GM19193 (cell line): ENCODE data around the gene SYCE3.

Experiments
- POLR2A ChIP-seq: IDR thresholded peaks from 4 replicates; pipeline ENCODE4 v1.6.1; 2011; ENCODE audit not compliant: insufficient read depth, insufficient read length; ENCODE audit errors: extremely low read depth

Gene SYCE3

DNA sequence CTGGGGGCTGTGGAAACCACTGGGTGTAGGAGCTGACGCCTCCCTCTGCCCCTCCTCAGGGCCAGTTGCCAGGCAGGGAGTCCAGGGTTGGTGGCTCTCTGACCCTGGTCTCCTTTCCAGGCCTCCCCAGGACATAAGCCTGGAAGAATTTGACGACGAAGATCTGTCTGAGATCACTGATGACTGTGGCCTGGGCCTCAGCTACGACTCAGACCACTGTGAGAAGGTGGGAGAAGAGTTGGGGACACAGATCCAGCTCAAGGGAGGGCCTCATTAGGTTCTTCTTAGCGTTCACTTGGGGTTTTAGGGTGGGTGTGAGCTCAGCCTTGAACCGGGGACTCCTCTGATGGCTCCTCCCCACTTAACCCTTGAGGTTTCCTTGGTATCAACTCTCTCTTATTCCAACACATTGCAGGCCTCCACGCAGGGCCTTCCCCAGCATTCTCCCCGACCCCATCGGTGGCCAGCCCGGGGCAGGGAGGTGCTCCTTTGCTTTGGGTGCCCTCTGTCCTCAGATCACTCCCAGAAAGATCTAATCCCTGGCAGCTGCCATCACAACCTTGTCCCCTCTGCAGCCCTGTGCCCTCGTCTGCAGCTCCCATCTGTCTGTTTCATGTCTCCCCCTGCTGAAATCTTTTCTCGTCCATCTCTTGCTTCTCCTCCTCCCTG lies 39.1 kb upstream of the SYCE3 start:
- no peak for TF ChIP-seq POLR2A

GRCh38 chr22:50600967-50601668 lies 38.4 kb upstream of the SYCE3 start:
- no peak for TF ChIP-seq POLR2A

GRCh38 chr22:50600538-50600937 lies 37.8 kb upstream of the SYCE3 start, which contains the start of gene MAPK8IP2:
Gene MAPK8IP2, plus strand, starts transcription at chr22:50600793. Its CDS starts 26 bp downstream, at chr22:50600819.
- no peak for TF ChIP-seq POLR2A

DNA sequence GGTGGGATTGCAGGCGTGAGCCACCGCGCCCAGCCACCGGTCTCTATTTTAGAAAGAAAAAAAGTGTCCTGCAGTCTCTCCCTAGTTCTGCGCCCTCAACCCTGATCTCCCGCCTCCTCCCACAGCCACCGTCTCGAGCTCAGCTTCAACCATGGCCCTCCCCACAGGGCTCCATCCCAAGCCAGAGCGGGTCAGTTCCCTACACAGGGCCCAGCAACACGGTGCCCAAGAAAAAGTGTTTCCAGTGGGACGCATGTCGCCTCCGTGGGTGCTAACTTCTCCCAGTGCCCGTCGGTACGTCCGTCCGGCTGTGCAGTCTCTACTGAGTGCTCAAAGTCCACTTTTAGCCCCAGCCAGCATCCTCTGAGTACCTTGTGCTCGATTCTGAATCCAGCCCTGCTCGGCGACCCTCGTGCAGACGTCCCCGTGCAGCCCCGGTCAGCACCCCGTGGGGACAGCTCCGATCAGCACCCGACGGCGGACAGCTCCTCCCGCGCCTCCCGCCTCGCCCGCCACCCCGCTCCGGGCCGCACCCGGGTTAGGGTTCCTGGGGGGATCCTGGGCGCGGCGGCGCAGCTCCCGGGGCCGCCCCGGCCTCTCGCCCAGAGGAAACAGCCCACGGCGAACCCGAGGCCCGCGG lies 37.2 kb upstream of the SYCE3 start:
- TF ChIP-seq POLR2A = no peak

GRCh38 chr22:50597097-50597496 lies 34.4 kb upstream of the SYCE3 start:
- TF ChIP-seq POLR2A = no peak

DNA sequence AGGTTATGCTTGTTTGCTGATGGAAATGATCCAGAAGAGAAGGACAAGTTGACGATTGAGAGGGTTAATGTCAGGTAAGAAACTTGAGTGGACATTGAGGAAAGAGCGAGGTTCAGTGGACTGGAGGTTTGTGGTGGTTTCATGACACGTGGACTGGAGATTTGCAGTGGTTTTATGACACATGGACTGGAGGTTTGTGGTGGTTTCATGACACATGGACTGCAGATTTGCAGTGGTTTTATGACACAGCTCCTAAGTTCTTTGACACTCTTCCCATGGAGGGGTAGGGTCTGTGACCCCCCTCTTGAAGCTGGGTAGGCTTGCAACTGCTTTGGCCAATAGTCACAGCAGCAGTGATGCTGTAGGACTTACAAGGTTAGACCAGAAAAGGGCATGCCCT lies 32.5 kb upstream of the SYCE3 start:
- no peak for TF ChIP-seq POLR2A

DNA sequence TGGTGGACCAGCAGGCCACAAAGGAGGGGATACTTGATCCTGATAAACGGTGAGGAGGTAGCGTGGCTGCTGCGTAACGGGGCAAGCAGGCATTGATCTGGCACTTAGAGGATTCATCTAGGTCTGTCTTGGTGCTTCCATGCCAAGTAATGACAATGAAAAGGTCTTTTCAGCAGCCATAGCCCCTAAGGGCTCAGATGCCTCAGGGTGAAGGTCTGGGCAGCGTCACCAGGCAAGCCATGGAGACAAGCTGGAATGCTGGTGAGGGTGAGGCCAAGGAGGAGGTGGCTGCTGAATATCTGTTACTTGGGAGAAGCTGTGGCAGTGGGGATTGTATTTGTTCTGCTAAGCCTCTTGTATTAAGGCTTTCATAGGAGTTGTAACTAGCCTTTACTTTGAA lies 24.7 kb upstream of the SYCE3 start:
- no peak for TF ChIP-seq POLR2A

DNA sequence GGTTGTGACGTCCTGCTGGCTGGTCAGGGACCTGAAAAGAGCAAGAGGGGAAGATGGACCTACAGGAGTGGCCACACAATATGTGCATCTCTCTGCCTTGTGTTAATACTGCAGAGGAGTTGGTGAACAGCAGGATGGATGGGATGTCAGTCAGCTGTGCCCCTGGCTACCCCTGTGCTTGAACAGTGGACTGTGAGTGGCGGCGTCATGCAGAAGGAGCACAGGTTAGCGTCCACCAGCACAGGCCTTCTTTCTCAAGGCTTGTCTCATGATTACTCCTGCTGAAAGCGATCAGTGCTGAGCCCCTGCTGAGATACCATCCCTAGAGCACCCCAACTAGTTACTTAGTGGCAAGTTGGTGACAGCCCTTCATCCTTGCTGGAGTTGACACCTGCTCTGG lies 23.7 kb upstream of the SYCE3 start:
- TF ChIP-seq POLR2A = no peak

DNA sequence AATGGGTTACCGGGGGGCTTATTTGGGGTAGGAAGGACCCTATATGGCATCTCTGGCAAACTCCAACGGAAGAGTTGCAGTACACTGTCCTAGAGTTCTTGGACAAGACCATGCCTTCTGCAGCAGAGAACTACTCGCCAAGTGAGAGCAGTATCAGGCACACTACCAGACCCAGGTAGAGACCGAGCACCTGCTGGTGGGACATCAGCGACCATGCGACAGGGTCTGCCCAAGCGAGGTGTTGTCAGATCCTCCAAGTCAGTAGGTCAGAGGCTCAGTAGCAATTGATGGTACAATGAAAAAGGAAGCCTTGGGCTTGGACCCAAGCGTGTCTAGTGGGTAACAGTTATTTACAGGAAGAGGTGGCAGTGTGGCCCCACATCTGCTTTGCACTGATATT lies 23.1 kb upstream of the SYCE3 start:
- TF ChIP-seq POLR2A = no peak

- TF ChIP-seq POLR2A = no peak
Observed at GRCh38 chr22:50585238-50585637, 22.5 kb upstream of the SYCE3 start.

DNA sequence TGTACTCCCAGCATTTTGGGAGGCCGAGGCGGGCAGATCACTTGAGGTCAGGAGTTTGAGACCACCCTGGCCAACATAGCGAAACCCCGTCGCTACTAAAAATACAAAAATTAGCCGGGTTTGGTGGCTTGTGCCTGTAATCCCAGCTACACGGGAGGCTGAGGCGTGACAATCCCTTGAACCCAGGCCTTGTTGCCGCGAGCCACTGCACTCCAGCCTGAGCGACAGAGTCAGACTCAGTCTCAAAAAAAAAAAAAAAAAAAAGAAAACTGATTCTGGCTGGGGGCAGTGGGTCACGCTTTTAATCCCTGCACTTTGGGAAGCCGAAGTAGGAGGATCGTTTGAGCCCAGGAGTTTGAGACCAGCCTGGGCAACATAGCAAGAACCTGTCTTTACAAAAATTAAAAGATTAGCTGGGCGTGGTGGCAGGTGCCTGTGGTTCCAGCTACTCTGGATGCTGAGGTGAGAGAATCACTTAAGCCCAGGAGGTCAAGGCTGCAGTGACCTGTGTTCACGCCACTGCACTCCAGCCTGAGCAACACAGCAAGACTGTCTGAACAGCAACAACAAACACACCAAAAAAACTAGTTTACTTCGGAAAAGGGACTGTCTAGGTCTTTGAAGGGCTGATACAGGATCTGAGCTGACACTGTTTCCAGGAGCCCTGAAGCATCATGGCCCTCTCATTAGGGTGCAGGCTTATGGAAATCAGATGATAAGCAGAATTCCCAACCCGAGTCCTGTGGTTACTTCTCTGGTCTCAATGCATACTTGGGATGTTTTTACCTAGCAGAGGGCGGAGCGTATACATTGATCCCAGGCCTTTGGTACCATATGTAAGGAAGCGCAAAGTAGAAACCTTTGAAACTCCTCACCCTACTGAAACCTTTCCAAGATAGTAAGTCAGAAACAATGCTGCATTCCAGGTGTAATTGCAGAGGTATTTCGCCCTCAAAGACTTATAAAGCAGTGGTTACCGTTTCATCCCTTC lies 21.7 kb upstream of the SYCE3 start:
- TF ChIP-seq POLR2A = no peak

GRCh38 chr22:50583294-50583861 lies 20.7 kb upstream of the SYCE3 start:
- no peak for TF ChIP-seq POLR2A

- peak; percentile 82 for TF ChIP-seq POLR2A
Observed at GRCh38 chr22:50582493-50583293, 20.0 kb upstream of the SYCE3 start, which contains the start of gene CHKB. Gene CHKB, minus strand, starts transcription at chr22:50582849. Its CDS starts 68 bp downstream, at chr22:50582781.
